ENCODE data around the gene CARD8.
"Not testable (repeated sequence)": the region's sequence is repeated elsewhere in the genome, so short reads cannot be mapped to it uniquely, and the experiment has no call there.

CARD8 gene

GRCh38 chr19:48269617-48270026 is 13.9 kb upstream of the CARD8 start:
- in situ Hi-C loops (cut with HindIII; ENCODE audit: low sequenced_read_pairs), result not testable (repeated sequence)

GRCh38 chr19:48265326-48265725 is 9.6 kb upstream of the CARD8 start:
- in situ Hi-C loops (cut with HindIII; ENCODE audit: low sequenced_read_pairs), result not testable (repeated sequence)

GRCh38 chr19:48260359-48260714 is 4.6 kb upstream of the CARD8 start:
- in situ Hi-C loops (cut with HindIII; ENCODE audit: low sequenced_read_pairs), result not testable (repeated sequence)

- in situ Hi-C loops (cut with HindIII; ENCODE audit: low sequenced_read_pairs), result loop anchor here (5.0 kb wide), 1 partner anchor 73 kb away; no protein-coding TSS in a partner anchor
These were observed 3.3 kb upstream of the CARD8 start for GRCh38 chr19:48258992-48259391.

- in situ Hi-C loops (cut with HindIII; ENCODE audit: low sequenced_read_pairs), result loop anchor here (5.0 kb wide), 1 partner anchor 74 kb away; no protein-coding TSS in a partner anchor
These were observed 2.6 kb upstream of the CARD8 start for GRCh38 chr19:48258350-48258749.

- in situ Hi-C loops (cut with HindIII; ENCODE audit: low sequenced_read_pairs), result no loop called here
These were observed 1.2 kb downstream of the CARD8 start for GRCh38 chr19:48254529-48254970.

- in situ Hi-C loops (cut with HindIII; ENCODE audit: low sequenced_read_pairs), result no loop called here
These were observed 1.7 kb downstream of the CARD8 start for GRCh38 chr19:48253999-48254398.

GRCh38 chr19:48252609-48253008 is 3.1 kb downstream of the CARD8 start:
- in situ Hi-C loops (cut with HindIII; ENCODE audit: low sequenced_read_pairs), result no loop called here

- in situ Hi-C loops (cut with HindIII; ENCODE audit: low sequenced_read_pairs), result no loop called here
These were observed 5.3 kb downstream of the CARD8 start for GRCh38 chr19:48250290-48251025.

GRCh38 chr19:48249502-48250014 is 6.2 kb downstream of the CARD8 start:
- in situ Hi-C loops (cut with HindIII; ENCODE audit: low sequenced_read_pairs), result no loop called here

- in situ Hi-C loops (cut with HindIII; ENCODE audit: low sequenced_read_pairs), result no loop called here
These were observed 7.5 kb downstream of the CARD8 start for GRCh38 chr19:48248081-48248833.

GRCh38 chr19:48247212-48247611 is 8.5 kb downstream of the CARD8 start:
- in situ Hi-C loops (cut with HindIII; ENCODE audit: low sequenced_read_pairs), result no loop called here

GRCh38 chr19:48246101-48246500 is 9.6 kb downstream of the CARD8 start:
- in situ Hi-C loops (cut with HindIII; ENCODE audit: low sequenced_read_pairs), result no loop called here

GRCh38 chr19:48244281-48244680 is 11.4 kb downstream of the CARD8 start:
- in situ Hi-C loops (cut with HindIII; ENCODE audit: low sequenced_read_pairs), result no loop called here

GRCh38 chr19:48241771-48242170 is 13.9 kb downstream of the CARD8 start:
- in situ Hi-C loops (cut with HindIII; ENCODE audit: low sequenced_read_pairs), result not testable (repeated sequence)

- in situ Hi-C loops (cut with HindIII; ENCODE audit: low sequenced_read_pairs), result no loop called here
These were observed 16.1 kb downstream of the CARD8 start for GRCh38 chr19:48239582-48240141.

- in situ Hi-C loops (cut with HindIII; ENCODE audit: low sequenced_read_pairs), result no loop called here
These were observed 16.6 kb downstream of the CARD8 start for GRCh38 chr19:48239120-48239519.

GRCh38 chr19:48237057-48237456 is 18.7 kb downstream of the CARD8 start:
- in situ Hi-C loops (cut with HindIII; ENCODE audit: low sequenced_read_pairs), result no loop called here

GRCh38 chr19:48230555-48231129 is 25.1 kb downstream of the CARD8 start:
- in situ Hi-C loops (cut with HindIII; ENCODE audit: low sequenced_read_pairs), result no loop called here

- in situ Hi-C loops (cut with HindIII; ENCODE audit: low sequenced_read_pairs), result no loop called here
These were observed 34.1 kb downstream of the CARD8 start for GRCh38 chr19:48221628-48222027.

- in situ Hi-C loops (cut with HindIII; ENCODE audit: low sequenced_read_pairs), result not testable (repeated sequence)
These were observed 34.9 kb downstream of the CARD8 start for GRCh38 chr19:48220784-48221183.
